ENCODE measurements around the gene SLBP.

Gene SLBP

DNA sequence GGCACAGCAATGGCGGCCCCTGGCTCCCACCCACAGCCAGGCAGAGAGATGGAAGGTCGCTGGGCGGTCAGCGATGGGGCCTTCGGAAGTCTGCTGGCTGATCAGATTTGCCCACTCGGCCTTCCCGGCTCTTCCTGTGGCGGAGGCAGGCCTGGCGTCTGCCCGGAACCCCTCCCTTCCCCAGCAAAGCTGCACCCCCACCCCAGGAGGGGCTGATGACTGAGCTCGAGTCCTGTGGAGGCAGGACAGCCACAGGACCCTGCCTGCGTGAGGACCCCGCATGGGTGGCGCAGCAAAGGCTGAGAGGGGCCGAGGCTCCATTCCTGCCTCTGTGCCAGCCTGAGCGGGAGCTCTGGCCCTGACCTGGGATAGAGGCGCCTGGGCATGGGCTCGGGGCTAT lies 44.0 kb upstream of the SLBP start:
- ATAC-seq: no peak

DNA sequence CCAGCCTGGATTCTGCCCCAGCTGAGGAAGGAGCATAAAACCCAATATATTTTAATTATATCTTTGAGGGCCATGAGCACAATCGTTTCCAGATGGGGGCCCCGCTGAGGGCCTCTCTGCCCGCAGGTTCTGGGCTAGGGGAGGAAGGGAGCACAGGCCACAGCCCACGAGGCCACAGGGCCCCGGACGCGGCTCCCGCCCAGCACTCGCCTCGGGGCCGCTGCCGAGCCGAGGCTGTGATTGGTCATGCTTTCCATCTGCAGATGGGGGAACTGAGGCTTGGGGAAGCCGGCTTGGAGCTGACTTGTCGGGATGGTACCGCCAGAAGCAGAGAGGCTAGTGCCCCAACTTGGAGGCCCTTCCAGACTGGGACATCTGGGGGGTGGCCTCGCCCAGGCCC lies 43.2 kb upstream of the SLBP start:
- TF ChIP-seq ZFP30 (CRISPR knock-in tag; IDR thresholded peaks at IDR 0.05) (no peak), ZC3H10 (CRISPR knock-in tag; IDR thresholded peaks at IDR 0.05) (no peak), RARB (CRISPR knock-in tag; IDR thresholded peaks at IDR 0.05) (no peak), TOX (CRISPR knock-in tag; IDR thresholded peaks at IDR 0.05; ENCODE audit: borderline replicate concordance) (no peak), ZNF8 (CRISPR knock-in tag; IDR thresholded peaks at IDR 0.05) (no peak), CSDC2 (CRISPR knock-in tag; IDR thresholded peaks at IDR 0.05) (no peak)
- ATAC-seq: no peak

More for the DNA sequence above, 44.0 kb upstream of the SLBP start:
- TF ChIP-seq ZC3H10 (CRISPR knock-in tag; IDR thresholded peaks at IDR 0.05) (no peak), ARNTL (CRISPR knock-in tag; IDR thresholded peaks at IDR 0.05; ENCODE audit: borderline replicate concordance, low read depth) (no peak), ESRRG (CRISPR knock-in tag; IDR thresholded peaks at IDR 0.05) (no peak), TCF4 (CRISPR knock-in tag; IDR thresholded peaks at IDR 0.05; ENCODE audit: borderline replicate concordance) (no peak), ZNF565 (CRISPR knock-in tag; conservative IDR thresholded peaks at IDR 0.05; ENCODE audit: low read depth) (no peak), POU6F1 (CRISPR knock-in tag; IDR thresholded peaks at IDR 0.05; ENCODE audit: borderline replicate concordance, low read depth) (no peak), ISL1 (CRISPR knock-in tag; IDR thresholded peaks at IDR 0.05) (no peak), CSRNP3 (CRISPR knock-in tag; IDR thresholded peaks at IDR 0.05) (no peak), GLIS3 (CRISPR knock-in tag; IDR thresholded peaks at IDR 0.05) (no peak), OSR1 (CRISPR knock-in tag; IDR thresholded peaks at IDR 0.05) (no peak), ZNF70 (CRISPR knock-in tag; IDR thresholded peaks at IDR 0.05) (no peak), ZNF8 (CRISPR knock-in tag; IDR thresholded peaks at IDR 0.05) (no peak), ZFP3 (CRISPR knock-in tag; IDR thresholded peaks at IDR 0.05) (no peak), BACH2 (CRISPR knock-in tag; IDR thresholded peaks at IDR 0.05; ENCODE audit: borderline replicate concordance) (no peak), SNAI2 (CRISPR knock-in tag; IDR thresholded peaks at IDR 0.05) (no peak), ZFP30 (CRISPR knock-in tag; IDR thresholded peaks at IDR 0.05) (no peak), TOX (CRISPR knock-in tag; IDR thresholded peaks at IDR 0.05; ENCODE audit: borderline replicate concordance) (no peak)
- TF ChIP-seq, protein P1, sequence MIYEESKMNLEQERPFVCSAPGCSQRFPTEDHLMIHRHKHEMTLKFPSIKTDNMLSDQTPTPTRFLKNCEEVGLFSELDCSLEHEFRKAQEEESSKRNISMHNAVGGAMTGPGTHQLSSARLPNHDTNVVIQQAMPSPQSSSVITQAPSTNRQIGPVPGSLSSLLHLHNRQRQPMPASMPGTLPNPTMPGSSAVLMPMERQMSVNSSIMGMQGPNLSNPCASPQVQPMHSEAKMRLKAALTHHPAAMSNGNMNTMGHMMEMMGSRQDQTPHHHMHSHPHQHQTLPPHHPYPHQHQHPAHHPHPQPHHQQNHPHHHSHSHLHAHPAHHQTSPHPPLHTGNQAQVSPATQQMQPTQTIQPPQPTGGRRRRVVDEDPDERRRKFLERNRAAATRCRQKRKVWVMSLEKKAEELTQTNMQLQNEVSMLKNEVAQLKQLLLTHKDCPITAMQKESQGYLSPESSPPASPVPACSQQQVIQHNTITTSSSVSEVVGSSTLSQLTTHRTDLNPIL (CRISPR knock-in tag; IDR thresholded peaks at IDR 0.05; ENCODE audit: low read depth): no peak
- TF ChIP-seq, protein P2, sequence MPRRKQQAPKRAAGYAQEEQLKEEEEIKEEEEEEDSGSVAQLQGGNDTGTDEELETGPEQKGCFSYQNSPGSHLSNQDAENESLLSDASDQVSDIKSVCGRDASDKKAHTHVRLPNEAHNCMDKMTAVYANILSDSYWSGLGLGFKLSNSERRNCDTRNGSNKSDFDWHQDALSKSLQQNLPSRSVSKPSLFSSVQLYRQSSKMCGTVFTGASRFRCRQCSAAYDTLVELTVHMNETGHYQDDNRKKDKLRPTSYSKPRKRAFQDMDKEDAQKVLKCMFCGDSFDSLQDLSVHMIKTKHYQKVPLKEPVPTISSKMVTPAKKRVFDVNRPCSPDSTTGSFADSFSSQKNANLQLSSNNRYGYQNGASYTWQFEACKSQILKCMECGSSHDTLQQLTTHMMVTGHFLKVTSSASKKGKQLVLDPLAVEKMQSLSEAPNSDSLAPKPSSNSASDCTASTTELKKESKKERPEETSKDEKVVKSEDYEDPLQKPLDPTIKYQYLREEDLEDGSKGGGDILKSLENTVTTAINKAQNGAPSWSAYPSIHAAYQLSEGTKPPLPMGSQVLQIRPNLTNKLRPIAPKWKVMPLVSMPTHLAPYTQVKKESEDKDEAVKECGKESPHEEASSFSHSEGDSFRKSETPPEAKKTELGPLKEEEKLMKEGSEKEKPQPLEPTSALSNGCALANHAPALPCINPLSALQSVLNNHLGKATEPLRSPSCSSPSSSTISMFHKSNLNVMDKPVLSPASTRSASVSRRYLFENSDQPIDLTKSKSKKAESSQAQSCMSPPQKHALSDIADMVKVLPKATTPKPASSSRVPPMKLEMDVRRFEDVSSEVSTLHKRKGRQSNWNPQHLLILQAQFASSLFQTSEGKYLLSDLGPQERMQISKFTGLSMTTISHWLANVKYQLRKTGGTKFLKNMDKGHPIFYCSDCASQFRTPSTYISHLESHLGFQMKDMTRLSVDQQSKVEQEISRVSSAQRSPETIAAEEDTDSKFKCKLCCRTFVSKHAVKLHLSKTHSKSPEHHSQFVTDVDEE (CRISPR knock-in tag; IDR thresholded peaks at IDR 0.05): no peak
- TF ChIP-seq, protein P3, sequence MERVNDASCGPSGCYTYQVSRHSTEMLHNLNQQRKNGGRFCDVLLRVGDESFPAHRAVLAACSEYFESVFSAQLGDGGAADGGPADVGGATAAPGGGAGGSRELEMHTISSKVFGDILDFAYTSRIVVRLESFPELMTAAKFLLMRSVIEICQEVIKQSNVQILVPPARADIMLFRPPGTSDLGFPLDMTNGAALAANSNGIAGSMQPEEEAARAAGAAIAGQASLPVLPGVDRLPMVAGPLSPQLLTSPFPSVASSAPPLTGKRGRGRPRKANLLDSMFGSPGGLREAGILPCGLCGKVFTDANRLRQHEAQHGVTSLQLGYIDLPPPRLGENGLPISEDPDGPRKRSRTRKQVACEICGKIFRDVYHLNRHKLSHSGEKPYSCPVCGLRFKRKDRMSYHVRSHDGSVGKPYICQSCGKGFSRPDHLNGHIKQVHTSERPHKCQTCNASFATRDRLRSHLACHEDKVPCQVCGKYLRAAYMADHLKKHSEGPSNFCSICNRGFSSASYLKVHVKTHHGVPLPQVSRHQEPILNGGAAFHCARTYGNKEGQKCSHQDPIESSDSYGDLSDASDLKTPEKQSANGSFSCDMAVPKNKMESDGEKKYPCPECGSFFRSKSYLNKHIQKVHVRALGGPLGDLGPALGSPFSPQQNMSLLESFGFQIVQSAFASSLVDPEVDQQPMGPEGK (CRISPR knock-in tag; IDR thresholded peaks at IDR 0.05; ENCODE audit: borderline replicate concordance): no peak

DNA sequence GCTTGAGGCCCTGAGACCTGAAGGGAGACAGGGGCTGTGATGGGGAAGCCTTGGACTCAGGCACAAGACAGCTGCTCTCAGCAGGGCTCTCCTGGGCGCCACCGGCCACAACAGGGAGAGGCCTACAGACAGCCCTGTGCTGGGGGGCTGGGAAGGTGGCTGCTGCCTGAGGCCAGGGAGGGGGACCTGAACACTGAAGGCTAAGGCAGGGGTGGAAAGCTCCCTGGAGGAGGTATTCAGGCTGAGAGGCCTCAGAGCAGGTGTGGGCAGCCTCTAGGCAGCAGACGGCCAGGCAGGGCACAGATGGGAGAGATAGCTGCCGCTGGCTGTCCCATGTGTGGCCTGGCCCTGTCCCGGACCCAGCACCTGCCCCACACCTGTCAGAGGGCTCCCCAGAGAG lies 42.2 kb upstream of the SLBP start:
- no peak; the same call in 2 of the 3 replicates for ATAC-seq
- no peak for TF ChIP-seq ARNTL (CRISPR knock-in tag; IDR thresholded peaks at IDR 0.05; ENCODE audit: borderline replicate concordance, low read depth)
- TF ChIP-seq ZNF565 (CRISPR knock-in tag; conservative IDR thresholded peaks at IDR 0.05; ENCODE audit: low read depth): no peak
- no peak for TF ChIP-seq POU6F1 (CRISPR knock-in tag; IDR thresholded peaks at IDR 0.05; ENCODE audit: borderline replicate concordance, low read depth)
- no peak for TF ChIP-seq ZNF8 (CRISPR knock-in tag; IDR thresholded peaks at IDR 0.05)
- no peak for TF ChIP-seq RARB (CRISPR knock-in tag; IDR thresholded peaks at IDR 0.05)
- TF ChIP-seq, protein P3 (CRISPR knock-in tag; IDR thresholded peaks at IDR 0.05; ENCODE audit: borderline replicate concordance): no peak
- no peak for TF ChIP-seq ZFP30 (CRISPR knock-in tag; IDR thresholded peaks at IDR 0.05)
- no peak for TF ChIP-seq CSDC2 (CRISPR knock-in tag; IDR thresholded peaks at IDR 0.05)
